ENCODE data around the gene ABCB6.
"Not testable (repeated sequence)": the region's sequence is repeated elsewhere in the genome, so short reads cannot be mapped to it uniquely, and the experiment has no call there.

The ABCB6 gene

GRCh38 chr2:219206328-219207133, 12.2 kb downstream of the ABCB6 start, which contains the start of gene ZFAND2B:
Gene ZFAND2B, plus strand, starts transcription at chr2:219206782. Its CDS starts 206 bp downstream, at chr2:219206988.
- peak; percentile 96 for DNase-seq (ENCODE audit: low read depth)
- no peak for TF ChIP-seq CTCF (IDR thresholded peaks at IDR 0.05; ENCODE audit: insufficient read depth, low read depth, low read length, missing control alignments)
- H3K4me3 ChIP-seq (ENCODE audit: low read depth, low read length), result peak within 1 kb of the TSS; percentile 66

GRCh38 chr2:219205981-219206327, 12.8 kb downstream of the ABCB6 start:
- no peak for DNase-seq (ENCODE audit: low read depth)
- peak overlapping the region; percentile 51 for H3K4me3 ChIP-seq (ENCODE audit: low read depth, low read length)
- TF ChIP-seq CTCF (IDR thresholded peaks at IDR 0.05; ENCODE audit: insufficient read depth, low read depth, low read length, missing control alignments), result no peak

GRCh38 chr2:219205165-219205538, 13.6 kb downstream of the ABCB6 start:
- no peak for TF ChIP-seq CTCF (IDR thresholded peaks at IDR 0.05; ENCODE audit: insufficient read depth, low read depth, low read length, missing control alignments)
- no peak overlapping the region for H3K4me3 ChIP-seq (ENCODE audit: low read depth, low read length)
- DNase-seq (ENCODE audit: low read depth), result no peak

- H3K4me3 ChIP-seq (ENCODE audit: low read depth, low read length), result no peak overlapping the region
- DNase-seq (ENCODE audit: low read depth), result no peak
- no peak for TF ChIP-seq CTCF (IDR thresholded peaks at IDR 0.05; ENCODE audit: insufficient read depth, low read depth, low read length, missing control alignments)
Observed at GRCh38 chr2:219204425-219205164, 14.2 kb downstream of the ABCB6 start.

- not testable (repeated sequence) for H3K4me3 ChIP-seq (ENCODE audit: low read depth, low read length); DNase-seq (ENCODE audit: low read depth)
Observed at GRCh38 chr2:219201331-219201730, 17.4 kb downstream of the ABCB6 start.

GRCh38 chr2:219200502-219201326, 18.0 kb downstream of the ABCB6 start:
- not testable (repeated sequence) for DNase-seq (ENCODE audit: low read depth); H3K4me3 ChIP-seq (ENCODE audit: low read depth, low read length)

GRCh38 chr2:219199470-219200211, 19.1 kb downstream of the ABCB6 start:
- no peak for TF ChIP-seq CTCF (IDR thresholded peaks at IDR 0.05; ENCODE audit: insufficient read depth, low read depth, low read length, missing control alignments)
- no peak for DNase-seq (ENCODE audit: low read depth)
- H3K4me3 ChIP-seq (ENCODE audit: low read depth, low read length), result no peak overlapping the region
